ENCODE results near the gene TEX264. TPM values are rescaled to one million over a fixed set of nuclear protein-coding genes. Genes with fewer than 3 reads are reported as not detected.

The TEX264 gene
- total and polyA plus RNA-seq, 4 donors, result 36.1 to 105 (median 55.4) TPM

DNA sequence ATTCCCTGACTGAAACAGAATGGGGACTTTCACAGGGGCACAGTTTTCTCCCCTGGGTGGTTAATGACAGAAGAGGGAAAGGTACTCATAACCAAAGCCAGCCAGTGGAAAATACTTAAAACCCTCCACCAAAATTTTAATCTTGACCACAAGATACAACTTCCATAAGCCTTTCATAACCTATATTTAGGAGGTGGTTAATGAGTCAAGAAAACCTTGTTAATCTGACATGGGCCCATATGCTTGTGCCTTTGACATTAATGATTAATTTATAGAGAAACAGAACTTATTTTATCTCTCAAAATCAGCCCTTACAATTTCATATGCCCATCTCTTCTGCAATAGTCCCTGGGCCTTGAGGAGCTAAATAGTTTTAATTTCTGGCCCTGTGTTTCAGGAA lies 76.8 kb downstream of the TEX264 start:
- Histone ChIP-seq H3K27me3 (ENCODE audit: control insufficient read depth in 3 of 3, insufficient read depth in 3 of 3, low read length in 2 of 3) (no peaks in the 10 kb centered on the region), H3K4me3 (no peak overlapping the region), H3K4me1 (ENCODE audit: control insufficient read depth in 5 of 5, insufficient read depth in 5 of 5, low read length in 5 of 5) (no peaks in the 10 kb centered on the region), H3K36me3 (ENCODE audit: control insufficient read depth in 4 of 4, insufficient read depth in 4 of 4, low read length in 4 of 4) (no peaks in the 10 kb centered on the region), H3K9me3 (ENCODE audit: control insufficient read depth in 4 of 4, insufficient read depth in 3 of 4, low read length in 3 of 4) (no peaks in the 10 kb centered on the region), H3K9ac (ENCODE audit: insufficient read depth in 1 of 2, low read length in 2 of 2) (no peak overlapping the region), H3K27ac (ENCODE audit: low read depth in 1 of 2, low read length in 1 of 2) (no peak overlapping the region)
- DNase-seq (no peak), ATAC-seq (ENCODE audit: insufficient read depth, low FRiP score) (no peak)
- no peak for TF ChIP-seq CTCF (IDR thresholded peaks at IDR 0.05; ENCODE audit: control extremely low read depth, extremely low read depth)

DNA sequence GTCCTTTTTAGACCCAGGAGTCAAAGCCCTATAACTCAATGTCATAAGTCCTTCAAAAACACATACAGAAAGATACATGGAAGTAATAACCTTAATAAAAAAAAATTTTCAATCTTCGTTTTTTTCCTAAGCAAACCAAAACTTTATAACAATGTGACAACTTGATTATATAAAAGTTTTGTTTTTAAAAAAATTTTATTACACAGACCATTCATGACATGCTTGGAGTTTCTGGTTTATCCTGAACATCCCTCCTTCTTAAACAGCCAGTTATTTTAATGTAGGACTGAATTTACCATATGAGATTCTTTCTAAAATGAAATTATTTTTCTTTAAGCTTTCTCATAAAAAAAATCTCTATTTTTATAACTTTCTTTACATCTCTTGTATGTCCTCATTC lies 77.3 kb downstream of the TEX264 start:
- no peak for TF ChIP-seq CTCF (IDR thresholded peaks at IDR 0.05; ENCODE audit: control extremely low read depth, extremely low read depth)

DNA sequence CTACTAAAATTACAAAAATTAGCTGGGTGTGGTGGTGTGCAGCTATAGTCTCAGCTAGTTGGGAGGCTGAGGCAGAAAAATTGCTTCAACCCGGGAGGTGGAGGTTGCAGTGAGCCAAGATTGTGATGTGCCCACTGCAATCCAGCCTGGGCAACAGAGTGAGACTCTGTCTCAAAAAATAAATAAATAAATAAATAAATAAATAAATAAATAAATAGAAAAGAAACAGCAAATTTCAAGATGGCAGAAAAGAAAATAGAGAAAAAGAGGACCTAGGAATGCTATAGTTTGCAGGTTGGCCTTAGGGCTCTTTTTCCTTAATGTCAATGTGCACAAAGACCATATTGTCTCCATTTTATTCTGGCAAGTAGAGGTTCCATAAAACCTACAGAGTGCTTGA lies 79.8 kb downstream of the TEX264 start:
- H3K4me1 ChIP-seq (ENCODE audit: control insufficient read depth in 5 of 5, insufficient read depth in 5 of 5, low read length in 5 of 5), result peaks cover 0 to 2% (median 0%) of the 10 kb centered on the region in 5 donors
- DNase-seq (no peak), ATAC-seq (ENCODE audit: insufficient read depth, low FRiP score) (no peak)
- H3K9ac ChIP-seq (ENCODE audit: insufficient read depth in 1 of 2, low read length in 2 of 2), result no peak overlapping the region
- no peak for TF ChIP-seq CTCF (IDR thresholded peaks at IDR 0.05; ENCODE audit: control extremely low read depth, extremely low read depth)
- WGBS, 2 donors, result 97 to 100% methylated on average over 1 of the region's 1 CpG
- H3K27me3 ChIP-seq (ENCODE audit: control insufficient read depth in 3 of 3, insufficient read depth in 3 of 3, low read length in 2 of 3), result no peaks in the 10 kb centered on the region
- no peak overlapping the region for H3K4me3 ChIP-seq
- no peak overlapping the region for H3K27ac ChIP-seq (ENCODE audit: low read depth in 1 of 2, low read length in 1 of 2)
- H3K9me3 ChIP-seq (ENCODE audit: control insufficient read depth in 4 of 4, insufficient read depth in 3 of 4, low read length in 3 of 4), result no peaks in the 10 kb centered on the region
- no peaks in the 10 kb centered on the region for H3K36me3 ChIP-seq (ENCODE audit: control insufficient read depth in 4 of 4, insufficient read depth in 4 of 4, low read length in 4 of 4)

More for the DNA sequence above, 77.3 kb downstream of the TEX264 start:
- H3K9me3 ChIP-seq (ENCODE audit: control insufficient read depth in 4 of 4, insufficient read depth in 3 of 4, low read length in 3 of 4), result no peaks in the 10 kb centered on the region
- H3K27ac ChIP-seq (ENCODE audit: low read depth in 1 of 2, low read length in 1 of 2), result no peak overlapping the region
- H3K4me3 ChIP-seq, result no peak overlapping the region
- no peaks in the 10 kb centered on the region for H3K36me3 ChIP-seq (ENCODE audit: control insufficient read depth in 4 of 4, insufficient read depth in 4 of 4, low read length in 4 of 4)
- 60 to 71% methylated on average over 1 of the region's 1 CpG for WGBS, 2 donors
- H3K9ac ChIP-seq (ENCODE audit: insufficient read depth in 1 of 2, low read length in 2 of 2), result no peak overlapping the region
- H3K4me1 ChIP-seq (ENCODE audit: control insufficient read depth in 5 of 5, insufficient read depth in 5 of 5, low read length in 5 of 5), result no peaks in the 10 kb centered on the region
- no peak for ATAC-seq (ENCODE audit: insufficient read depth, low FRiP score)
- DNase-seq, result no peak
- H3K27me3 ChIP-seq (ENCODE audit: control insufficient read depth in 3 of 3, insufficient read depth in 3 of 3, low read length in 2 of 3), result no peaks in the 10 kb centered on the region

- Histone ChIP-seq H3K27me3 (ENCODE audit: control insufficient read depth in 3 of 3, insufficient read depth in 3 of 3, low read length in 2 of 3) (no peaks in the 10 kb centered on the region), H3K9ac (ENCODE audit: insufficient read depth in 1 of 2, low read length in 2 of 2) (no peak overlapping the region), H3K4me1 (ENCODE audit: control insufficient read depth in 5 of 5, insufficient read depth in 5 of 5, low read length in 5 of 5) (peaks cover 0 to 2% (median 0%) of the 10 kb centered on the region in 5 donors), H3K36me3 (ENCODE audit: control insufficient read depth in 4 of 4, insufficient read depth in 4 of 4, low read length in 4 of 4) (no peaks in the 10 kb centered on the region), H3K27ac (ENCODE audit: low read depth in 1 of 2, low read length in 1 of 2) (no peak overlapping the region), H3K9me3 (ENCODE audit: control insufficient read depth in 4 of 4, insufficient read depth in 3 of 4, low read length in 3 of 4) (no peaks in the 10 kb centered on the region), H3K4me3 (no peak overlapping the region)
- no peak for ATAC-seq (ENCODE audit: insufficient read depth, low FRiP score)
- no peak for DNase-seq
- 89 to 94% methylated on average over 2 of the region's 2 CpGs for WGBS, 2 donors
- TF ChIP-seq CTCF (IDR thresholded peaks at IDR 0.05; ENCODE audit: control extremely low read depth, extremely low read depth), result no peak
Observed at GRCh38 chr3:51751287-51751686, 80.2 kb downstream of the TEX264 start.

All from lung (tissue), 12 donors.